HG03442 (cell line): ENCODE measurements around the gene MT4.
A peak's percentile ranks its signal among the peaks of the same experiment; 100 is the strongest.

ENCODE experiments used
- ATAC-seq: cut with Tn5 transposase; IDR thresholded peaks from one replicate; pipeline ENCODE4 v1.9.1; 2021; ENCODE audit warnings: mild to moderate bottlenecking, moderate library complexity; ENCODE audit not compliant: unreplicated experiment

Gene MT4

DNA sequence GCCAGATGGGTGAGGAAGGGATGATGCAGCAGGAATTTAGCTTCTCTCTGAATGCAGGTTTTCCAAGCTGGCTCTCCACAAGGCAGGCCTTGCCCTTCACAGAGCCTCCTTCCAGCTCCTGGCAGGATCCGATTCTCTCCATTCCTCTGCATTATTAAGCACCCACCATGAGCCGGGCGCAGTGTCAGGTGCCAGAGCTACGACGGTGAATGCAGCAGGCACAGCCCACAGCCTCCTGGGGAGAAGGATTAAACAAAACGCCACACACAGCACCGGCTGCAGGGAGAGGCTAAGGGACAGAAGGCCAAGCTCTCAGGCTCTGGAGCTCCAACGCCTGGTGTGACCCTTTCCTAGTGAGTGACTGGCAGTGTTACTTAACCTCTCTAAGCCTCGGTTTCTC lies 36.5 kb downstream of the MT4 start:
- no peak for ATAC-seq

DNA sequence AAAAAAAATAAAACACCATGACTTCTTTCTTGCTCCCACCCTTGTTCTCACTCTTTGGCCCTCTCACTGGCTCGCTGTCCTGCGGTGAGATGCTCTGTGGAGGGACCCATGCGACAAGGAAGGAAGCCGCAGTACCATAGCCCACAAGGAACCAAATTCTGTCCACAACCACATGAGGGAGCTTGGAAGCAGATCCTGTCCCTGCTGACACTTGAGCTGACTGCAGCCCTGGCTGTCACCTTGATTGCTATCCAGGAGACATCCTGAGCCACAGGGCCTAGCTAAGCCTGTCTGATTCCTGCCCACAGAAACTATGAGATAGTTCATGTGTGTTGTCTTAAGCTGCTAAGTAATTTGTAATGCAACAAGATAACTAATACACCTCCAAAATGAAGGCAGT lies 38.7 kb downstream of the MT4 start:
- no peak for ATAC-seq

DNA sequence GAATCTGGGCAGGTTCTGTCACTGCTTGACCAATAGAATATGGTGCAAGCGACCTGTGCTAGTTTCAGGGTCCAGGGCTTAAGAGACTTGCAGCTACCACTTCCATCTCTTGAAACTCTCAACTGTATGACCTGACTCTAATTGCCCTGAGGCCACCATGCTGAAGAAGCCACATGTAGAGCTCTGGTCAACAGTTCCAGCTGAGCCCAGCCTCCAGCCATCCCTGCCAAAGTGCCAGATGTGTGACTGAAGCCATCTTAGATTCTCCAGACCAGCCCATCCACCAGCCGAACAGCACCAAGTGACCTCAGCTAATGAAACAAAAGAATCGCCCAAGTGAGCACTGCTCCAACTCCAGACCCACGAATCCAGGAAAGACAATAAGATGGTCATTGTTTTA lies 40.1 kb downstream of the MT4 start:
- no peak for ATAC-seq

- ATAC-seq = no peak
Observed at GRCh38 chr16:56605475-56605874, 40.6 kb downstream of the MT4 start.

DNA sequence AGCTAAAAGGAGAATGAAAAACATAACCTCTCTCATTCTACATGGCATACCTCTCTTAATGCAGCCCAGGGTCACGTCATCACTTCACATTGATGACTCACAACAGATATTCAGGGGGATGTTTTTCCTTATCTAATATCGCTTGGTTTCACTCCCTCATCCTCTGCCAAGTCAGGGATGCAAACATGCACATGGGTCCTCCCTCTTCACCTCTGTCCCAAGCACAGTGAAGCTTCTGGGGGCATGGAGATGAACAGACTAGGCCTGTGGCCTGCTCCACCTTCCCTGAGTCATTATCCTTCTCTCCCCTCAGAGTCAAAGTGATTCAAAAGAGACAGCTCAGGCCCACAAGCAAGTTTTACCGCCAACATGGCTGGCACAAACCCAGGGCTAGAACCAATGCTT lies 41.2 kb downstream of the MT4 start:
- ATAC-seq = no peak

- ATAC-seq = no peak
Observed at GRCh38 chr16:56606476-56607108, 41.7 kb downstream of the MT4 start.

GRCh38 chr16:56607109-56607618 lies 42.3 kb downstream of the MT4 start:
- no peak for ATAC-seq

DNA sequence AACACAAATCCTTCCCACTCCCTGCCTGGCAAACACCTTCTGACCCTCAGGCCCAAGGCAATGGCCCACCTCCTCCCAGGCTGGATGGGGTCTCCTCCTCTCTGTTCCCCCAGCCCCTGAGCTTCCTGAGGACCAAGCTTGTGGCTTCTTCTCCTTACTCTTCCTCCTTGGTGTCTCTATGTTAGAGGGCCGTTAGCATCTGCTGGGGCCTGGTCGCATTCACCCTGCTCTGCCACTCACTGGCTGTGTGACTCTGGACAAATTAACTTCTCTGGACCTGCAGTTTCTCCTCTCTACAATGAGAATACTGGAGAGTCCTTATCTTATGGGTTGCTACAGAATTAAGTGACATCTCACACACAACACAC lies 42.8 kb downstream of the MT4 start:
- ATAC-seq = no peak

GRCh38 chr16:56608043-56608875 lies 43.4 kb downstream of the MT4 start, which contains the start of gene MT2A:
MT2A (plus strand) TSS chr16:56608584; CDS start chr16:56608656, 72 bp downstream.
- ATAC-seq = peak; percentile 87

DNA sequence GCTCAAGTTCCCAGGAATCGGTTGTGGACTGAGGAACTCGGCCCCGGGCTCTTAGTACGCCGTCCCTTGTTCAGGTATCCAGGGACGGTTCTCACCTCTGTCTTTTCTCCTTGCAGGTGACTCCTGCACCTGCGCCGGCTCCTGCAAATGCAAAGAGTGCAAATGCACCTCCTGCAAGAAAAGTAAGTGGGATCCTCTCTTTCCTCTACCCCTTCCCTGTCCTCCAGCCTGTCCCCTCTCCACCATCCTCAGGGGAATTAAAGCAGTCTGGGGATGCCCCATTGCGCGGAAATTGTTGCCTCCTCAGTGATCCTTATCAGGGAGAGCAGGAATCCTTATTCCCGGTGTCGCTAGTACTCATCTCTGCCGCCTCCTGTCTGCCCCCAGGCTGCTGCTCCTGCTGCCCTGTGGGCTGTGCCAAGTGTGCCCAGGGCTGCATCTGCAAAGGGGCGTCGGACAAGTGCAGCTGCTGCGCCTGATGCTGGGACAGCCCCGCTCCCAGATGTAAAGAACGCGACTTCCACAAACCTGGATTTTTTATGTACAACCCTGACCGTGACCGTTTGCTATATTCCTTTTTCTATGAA lies 44.1 kb downstream of the MT4 start:
- no peak for ATAC-seq

DNA sequence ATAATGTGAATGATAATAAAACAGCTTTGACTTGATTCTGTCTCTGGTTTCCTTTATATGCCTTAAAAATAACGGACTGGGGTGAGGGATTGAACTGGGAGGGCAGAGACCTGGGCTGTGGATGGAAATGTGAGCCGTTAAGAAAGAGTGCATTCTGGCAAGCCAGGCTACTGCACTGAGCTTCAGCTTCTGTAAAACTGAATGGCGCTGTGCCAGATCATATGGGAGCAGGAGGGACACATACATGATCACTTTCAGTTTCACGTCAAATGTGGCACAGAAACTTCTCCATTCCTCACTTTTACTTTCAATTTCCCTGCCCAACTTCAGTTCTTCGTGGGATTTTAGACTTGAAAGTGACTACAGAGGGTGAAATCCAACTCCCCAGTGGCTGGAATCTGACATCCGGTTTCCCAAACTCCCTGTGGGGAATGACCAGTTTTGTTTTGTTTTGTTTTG lies 44.6 kb downstream of the MT4 start:
- ATAC-seq = peak; percentile 32

DNA sequence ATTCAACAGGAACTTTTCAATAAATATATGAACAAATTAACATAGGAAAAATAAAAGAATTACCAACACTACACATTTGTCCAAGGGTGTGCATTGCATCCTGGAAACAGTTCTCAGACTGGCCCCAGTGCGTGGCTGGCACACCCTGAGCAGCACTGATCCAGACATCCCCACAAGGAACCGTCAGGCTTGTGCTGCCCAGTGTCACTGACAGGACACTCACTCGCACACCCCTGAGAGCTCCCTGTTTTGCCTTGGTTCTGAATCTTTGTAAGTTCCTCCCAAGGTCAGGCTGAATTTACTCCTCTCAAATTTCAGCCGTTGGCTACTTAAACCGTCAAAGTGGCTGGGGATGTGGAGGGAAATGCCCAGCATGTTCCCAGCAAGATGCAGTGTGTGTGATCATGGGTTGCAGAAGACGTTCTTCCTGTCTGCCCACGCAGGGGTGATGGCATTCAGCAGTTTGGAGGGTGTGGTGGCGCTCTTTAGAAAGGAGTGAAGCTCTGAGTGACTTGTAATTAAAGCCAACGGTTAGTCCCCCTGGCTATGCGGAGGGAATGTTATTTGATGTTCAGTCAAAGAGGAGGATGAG lies 45.2 kb downstream of the MT4 start:
- ATAC-seq = no peak

- ATAC-seq = no peak
Observed at GRCh38 chr16:56610609-56611111, 45.8 kb downstream of the MT4 start.

DNA sequence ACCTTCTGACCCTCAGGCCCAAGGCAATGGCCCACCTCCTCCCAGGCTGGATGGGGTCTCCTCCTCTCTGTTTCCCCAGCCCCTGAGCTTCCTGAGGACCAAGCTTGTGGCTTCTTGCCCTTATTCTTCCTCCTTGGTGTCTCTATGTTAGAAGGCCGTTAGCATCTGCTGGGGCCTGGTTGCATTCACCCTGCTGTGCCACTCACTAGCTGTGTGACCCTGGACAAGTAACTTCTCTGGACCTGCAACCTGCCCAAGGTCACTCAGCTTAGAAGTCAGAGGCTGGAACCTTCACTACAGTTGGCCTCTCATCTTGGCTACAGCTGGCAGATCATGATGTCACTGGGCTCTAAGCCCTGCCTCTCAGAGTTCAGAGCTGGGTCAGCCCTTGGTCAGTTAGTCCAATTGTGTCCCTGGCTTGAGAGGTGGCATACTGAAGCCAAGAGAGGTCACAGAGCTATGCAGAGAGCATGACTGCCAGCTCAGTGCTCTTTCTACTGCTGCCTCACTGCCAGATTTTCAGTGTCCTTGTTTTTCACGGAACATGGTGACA lies 46.5 kb downstream of the MT4 start:
- ATAC-seq = no peak

DNA sequence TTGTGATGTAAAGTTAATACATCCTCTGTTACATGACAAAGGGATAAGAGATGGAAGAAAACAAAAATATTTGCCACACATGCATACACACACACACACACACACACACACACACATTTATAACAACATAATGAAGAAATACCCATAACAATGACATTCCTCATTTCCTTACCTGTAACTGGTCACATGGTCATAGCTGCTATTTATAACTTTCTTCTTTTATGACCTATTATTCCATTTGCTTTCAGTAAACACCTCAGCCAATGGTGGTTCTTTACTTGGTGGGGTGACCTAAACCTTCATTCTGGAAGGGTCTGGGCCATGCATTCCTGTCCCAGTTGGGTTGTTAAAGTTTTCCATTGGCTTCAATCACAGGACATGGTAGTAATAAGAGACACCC lies 48.8 kb downstream of the MT4 start:
- no peak for ATAC-seq

DNA sequence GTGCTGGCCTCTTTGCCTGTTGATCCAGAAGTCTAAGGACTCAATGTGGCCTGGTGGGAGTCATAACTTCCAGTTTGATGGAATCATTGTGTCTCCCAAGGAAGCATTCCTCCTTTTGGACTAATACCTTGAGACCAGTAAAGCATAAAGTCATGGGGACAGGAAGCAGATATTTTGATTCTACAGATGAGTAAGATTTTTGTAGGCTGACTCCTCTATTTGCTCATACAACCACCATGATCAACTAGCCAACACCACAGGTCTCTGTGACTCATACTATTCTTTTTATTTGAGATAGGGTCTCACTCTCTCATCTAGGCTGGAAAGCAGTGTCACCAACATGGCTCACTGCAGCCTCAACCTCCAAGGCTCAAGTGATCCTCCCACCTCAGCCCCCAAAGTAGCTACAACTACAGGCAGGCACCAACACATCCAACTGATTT lies 49.7 kb downstream of the MT4 start:
- ATAC-seq = no peak

DNA sequence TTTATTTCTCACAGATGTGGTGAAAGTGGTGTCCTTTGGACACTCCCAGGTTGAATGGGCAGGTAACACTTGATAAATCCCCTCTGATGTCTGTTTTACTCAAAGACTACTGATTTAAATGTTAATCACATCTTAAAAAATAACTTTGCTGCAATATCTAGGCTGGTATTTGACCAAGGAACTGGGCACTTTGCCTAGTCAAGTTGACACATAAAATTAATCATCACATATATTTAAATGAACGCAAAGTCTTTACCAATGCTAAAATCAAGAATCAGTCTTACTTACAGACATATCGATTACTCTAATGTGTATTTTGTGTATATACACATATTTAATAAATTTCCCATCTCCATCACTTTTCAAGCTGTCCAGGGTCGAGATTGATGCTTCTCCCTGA lies 50.5 kb downstream of the MT4 start:
- ATAC-seq = no peak

DNA sequence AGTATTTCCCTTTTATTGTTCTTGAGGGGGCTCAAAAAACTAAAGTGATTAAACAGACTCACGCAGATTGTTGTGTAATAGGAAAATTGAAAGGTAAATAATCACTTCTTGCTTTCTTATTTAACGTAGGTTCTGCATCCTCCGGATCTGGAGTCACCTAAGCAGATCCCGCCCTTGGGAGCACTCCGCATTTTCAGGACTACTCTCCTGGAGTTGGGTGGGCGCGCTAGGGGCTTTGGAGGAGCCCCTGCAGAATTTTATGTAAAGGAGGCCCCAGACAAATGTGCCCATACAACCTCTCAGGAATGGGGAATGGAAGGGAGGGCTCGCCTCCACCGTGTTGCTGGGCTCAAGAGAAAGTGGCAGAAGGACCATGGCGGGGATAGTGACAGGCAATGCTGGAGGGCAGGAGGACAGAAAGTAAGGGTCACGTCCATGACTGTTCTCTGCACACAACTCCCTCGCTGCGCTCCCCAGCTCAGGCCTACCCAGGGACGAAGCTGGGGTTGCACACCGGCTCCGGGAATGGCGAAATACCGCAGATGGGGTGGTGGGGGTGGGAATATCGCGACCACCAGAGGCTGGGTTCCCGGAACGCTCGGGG lies 51.8 kb downstream of the MT4 start:
- no peak for ATAC-seq

DNA sequence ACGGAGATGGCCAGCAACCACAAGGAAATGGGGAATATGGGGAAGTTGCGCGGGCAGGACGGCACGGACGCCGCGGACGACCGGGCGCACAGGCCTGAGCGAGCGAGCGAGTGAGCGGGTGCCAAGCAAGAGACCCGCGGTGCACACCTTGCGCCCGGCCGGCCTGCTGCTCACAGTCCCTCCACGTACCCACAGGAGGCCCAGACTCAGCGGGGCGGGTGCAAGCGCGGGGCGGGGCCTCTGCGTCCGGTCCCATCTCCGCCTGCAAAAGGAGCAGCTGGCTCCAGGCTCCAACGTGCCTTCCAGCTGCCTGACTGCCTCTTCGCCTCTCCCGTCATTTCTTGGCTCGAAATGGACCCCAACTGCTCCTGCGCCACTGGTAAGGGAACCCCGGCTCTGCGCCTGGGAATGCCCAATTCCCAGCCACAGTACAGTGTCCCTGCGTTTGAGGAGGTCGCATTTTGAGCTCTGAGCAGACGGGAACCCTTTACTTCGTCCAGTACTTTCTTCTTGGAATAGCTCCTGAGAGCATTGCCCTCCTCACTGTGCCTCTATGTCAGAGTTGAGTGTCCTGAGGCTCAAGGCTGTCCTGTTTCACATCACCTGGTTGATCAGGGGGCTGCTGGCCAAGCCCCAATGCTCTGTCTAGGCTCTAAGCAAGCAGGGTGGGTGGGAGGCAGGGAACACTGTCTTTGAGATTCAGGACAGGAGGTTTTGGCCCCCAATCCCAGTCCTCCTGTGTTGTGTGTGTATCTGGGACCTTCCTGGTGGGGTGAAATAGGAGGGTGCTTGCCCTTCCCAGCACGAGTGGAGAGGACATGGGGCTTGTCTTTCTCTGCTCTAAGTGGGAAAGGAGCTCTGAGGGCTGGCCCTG lies 52.6 kb downstream of the MT4 start:
- ATAC-seq = no peak

DNA sequence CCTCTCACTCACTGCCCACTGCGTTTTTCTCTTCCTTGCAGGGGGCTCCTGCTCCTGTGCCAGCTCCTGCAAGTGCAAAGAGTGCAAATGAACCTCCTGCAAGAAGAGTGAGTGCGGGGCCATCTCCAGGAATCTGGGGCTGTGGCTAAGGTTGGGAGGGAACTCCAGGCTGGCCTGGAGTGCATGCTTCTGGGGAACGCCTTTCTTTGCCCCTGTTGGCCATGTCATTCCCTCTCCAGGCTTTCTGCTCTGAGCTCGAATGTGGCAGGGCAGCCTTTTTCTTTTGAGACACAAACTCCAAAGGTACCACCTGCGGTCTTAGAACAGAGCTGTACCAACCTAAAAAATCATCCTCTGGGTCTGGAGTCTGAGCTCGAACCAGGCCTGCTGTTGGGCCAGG lies 53.3 kb downstream of the MT4 start:
- no peak for ATAC-seq
